Stimulated activated memory B cell treated with anti-CD40 and anti-IgM and Interleukin-4, amounts not matched to agents 10 μg/mL and 1 μg/mL and 100 μg/mL, for 72 hours (primary cell): ENCODE measurements around the gene TFF2.

Source experiments
- ATAC-seq: fragments of 150-1000 bp; cut with Tn5 transposase; 2 replicates; pipeline ENCODE4 v1.10.0; 2021
- H3K27ac Mint-ChIP-seq: one replicate; pipeline ENCODE4 v1.8.0; 2022; ENCODE audit warnings: mild to moderate bottlenecking, mixed read lengths
- H3K27me3 Mint-ChIP-seq: one replicate; pipeline ENCODE4 v1.8.0; 2022; ENCODE audit warnings: mixed read lengths
- H3K36me3 Mint-ChIP-seq: one replicate; pipeline ENCODE4 v1.8.0; 2022; ENCODE audit warnings: mixed read lengths
- H3K4me1 Mint-ChIP-seq: one replicate; pipeline ENCODE4 v1.8.0; 2022; ENCODE audit warnings: mixed read lengths
- H3K4me3 Mint-ChIP-seq: one replicate; pipeline ENCODE4 v1.8.0; 2022; ENCODE audit warnings: mild to moderate bottlenecking, moderate library complexity, mixed read lengths
- H3K9me3 Mint-ChIP-seq: one replicate; pipeline ENCODE4 v1.8.0; 2022; ENCODE audit warnings: mixed read lengths

Gene TFF2

GRCh38 chr21:42350927-42351426, at the start of gene TFF2:
TFF2 (minus strand) TSS chr21:42350994; CDS start chr21:42350957, 37 bp downstream.
- peaks cover 15% of the 10 kb centered on the region for H3K9me3 Mint-ChIP-seq

GRCh38 chr21:42400525-42400924, 49.7 kb upstream of the TFF2 start:
- Mint-ChIP-seq H3K27ac (no peak overlapping the region), H3K4me3 (no peak overlapping the region), H3K4me1 (peaks cover 30% of the 10 kb centered on the region), H3K27me3 (peaks cover 11% of the 10 kb centered on the region), H3K36me3 (no peaks in the 10 kb centered on the region), H3K9me3 (peaks cover 9% of the 10 kb centered on the region)
- peak; percentile 40 for ATAC-seq

More at GRCh38 chr21:42350927-42351426, at the start of gene TFF2:
- peak; percentile 18 for ATAC-seq
- H3K27ac Mint-ChIP-seq: no peak within 1 kb of the TSS
- no peaks in the 10 kb centered on the region for H3K36me3 Mint-ChIP-seq
- no peaks in the 10 kb centered on the region for H3K4me1 Mint-ChIP-seq
- peaks cover 59% of the 10 kb centered on the region for H3K27me3 Mint-ChIP-seq
- H3K4me3 Mint-ChIP-seq: no peak within 1 kb of the TSS

DNA sequence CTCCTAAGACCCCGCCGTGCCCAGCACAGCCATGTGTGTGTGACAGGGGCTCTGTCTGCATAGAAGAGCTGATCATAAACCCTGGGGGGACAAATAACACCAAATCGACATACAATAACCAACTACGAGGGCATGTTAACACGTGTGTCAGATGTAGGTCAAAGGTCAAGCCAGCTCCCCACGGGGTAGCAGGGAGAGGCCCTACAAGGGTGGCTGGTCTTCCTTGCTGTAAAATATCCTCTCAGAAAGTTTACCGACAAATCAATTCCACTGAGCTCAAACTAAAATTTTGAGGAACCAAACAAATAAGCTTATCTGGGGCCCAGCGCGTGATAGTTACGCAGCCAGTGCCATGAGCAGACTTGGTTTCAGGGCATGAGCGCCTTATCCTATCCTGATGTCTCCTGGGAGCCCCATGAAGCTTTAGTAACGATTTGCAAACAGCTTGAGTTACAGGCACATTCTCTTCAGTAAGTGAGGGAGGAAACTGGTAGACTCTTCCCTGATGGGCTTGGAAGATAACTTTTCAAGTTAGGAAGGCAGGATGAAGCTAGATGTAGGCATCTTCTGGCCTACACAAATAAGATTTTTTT, 47.7 kb upstream of the TFF2 start:
- ATAC-seq: no peak
- Mint-ChIP-seq H3K4me1 (peaks cover 39% of the 10 kb centered on the region), H3K27ac (peak overlapping the region; percentile 10), H3K36me3 (no peaks in the 10 kb centered on the region), H3K27me3 (peaks cover 7% of the 10 kb centered on the region), H3K4me3 (no peak overlapping the region), H3K9me3 (peaks cover 9% of the 10 kb centered on the region)

GRCh38 chr21:42397746-42398394, 47.1 kb upstream of the TFF2 start:
- no peak for ATAC-seq
- Mint-ChIP-seq H3K4me3 (no peak overlapping the region), H3K9me3 (peaks cover 9% of the 10 kb centered on the region), H3K27ac (peak overlapping the region; percentile 10), H3K4me1 (peaks cover 44% of the 10 kb centered on the region), H3K27me3 (peaks cover 7% of the 10 kb centered on the region), H3K36me3 (no peaks in the 10 kb centered on the region)

DNA sequence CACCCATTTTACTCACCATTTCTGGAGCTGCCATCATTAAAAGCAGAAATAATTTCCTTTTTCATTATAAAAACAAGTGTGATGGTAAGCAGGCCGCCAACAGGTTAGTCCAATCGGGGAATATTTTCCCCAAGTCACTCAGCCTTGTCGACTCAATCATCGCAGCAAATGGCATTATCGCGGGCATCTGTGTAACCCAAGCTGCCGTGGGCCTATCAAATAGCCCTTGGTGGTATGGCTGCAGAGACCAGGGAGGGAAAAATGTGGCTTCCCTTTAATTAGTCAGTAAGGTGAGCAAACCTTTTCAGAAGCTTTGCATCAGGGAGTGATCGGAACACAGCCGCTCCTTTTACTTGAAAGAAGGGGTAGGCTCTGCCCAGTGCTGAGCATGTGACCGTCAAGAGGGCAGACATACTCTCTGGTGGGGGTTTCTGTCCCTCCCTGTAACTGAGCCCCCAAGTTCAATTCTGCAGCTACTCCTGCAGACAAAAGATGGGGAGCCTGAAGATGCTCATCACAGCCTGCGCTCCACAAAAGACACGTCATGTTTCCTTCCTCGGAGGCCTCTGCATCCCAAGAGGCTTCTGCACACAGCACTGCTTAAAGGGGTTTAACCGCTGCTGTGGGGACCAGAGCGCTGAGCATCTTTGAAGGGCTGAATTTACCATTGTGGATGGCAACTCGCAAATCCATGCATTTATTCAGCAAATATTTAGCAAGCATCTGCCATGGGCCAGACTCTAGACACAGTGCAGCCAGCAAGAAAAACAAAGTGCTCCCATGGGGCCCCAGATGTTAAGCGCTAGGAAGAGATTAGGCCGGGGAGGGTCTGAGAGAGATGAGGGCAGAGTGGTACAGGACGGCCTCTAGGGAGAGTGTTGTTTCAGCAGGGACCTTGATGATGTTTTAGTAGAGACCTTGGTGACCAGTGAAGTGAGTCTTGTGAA, 46.3 kb upstream of the TFF2 start:
- peaks cover 7% of the 10 kb centered on the region for H3K27me3 Mint-ChIP-seq
- peak; percentile 16 for ATAC-seq
- H3K9me3 Mint-ChIP-seq: peaks cover 7% of the 10 kb centered on the region
- H3K27ac Mint-ChIP-seq: peak overlapping the region; percentile 10
- H3K4me3 Mint-ChIP-seq: no peak overlapping the region
- H3K36me3 Mint-ChIP-seq: no peaks in the 10 kb centered on the region
- H3K4me1 Mint-ChIP-seq: peaks cover 48% of the 10 kb centered on the region

DNA sequence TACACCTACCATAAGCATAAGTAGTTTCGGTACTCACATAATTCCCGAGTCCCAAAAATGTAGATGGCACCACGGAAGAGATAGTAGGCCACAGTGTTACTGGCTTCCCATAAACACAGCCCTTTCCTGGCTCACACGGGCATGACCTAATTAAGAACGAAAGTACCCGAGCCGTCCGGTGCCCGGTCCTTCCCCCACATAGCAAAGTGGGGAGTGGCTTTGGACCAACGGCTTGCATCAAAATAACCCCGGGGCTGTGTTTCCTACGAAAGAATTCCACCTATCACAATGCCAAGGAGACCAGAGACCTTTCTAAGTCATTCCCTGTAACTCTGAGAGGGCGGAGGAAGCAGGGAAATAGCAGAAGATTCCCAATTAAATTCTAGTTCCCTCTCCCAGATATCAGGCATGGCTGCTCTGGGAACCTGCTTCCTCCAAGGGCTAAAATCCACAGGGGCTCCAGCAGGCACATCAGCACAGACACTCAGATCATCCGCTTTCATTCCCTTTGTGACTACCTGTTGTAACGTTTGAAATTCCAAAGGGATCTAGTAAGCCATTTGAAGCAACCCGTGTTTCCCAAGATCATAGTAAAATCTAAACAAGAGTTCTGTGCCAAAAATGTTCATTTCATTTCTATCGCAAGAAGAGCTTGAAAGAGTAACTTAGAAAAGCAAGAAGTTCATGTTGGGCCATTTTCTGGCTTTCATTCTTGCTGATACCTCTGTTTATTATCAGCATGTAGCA, 45.3 kb upstream of the TFF2 start, which contains the start of gene TMPRSS3:
TSS of gene TMPRSS3 (minus strand) at position 148 of the 747 bp plus-strand sequence. CDS start 635 bp downstream, outside the sequence.
- H3K27ac Mint-ChIP-seq: no peak within 1 kb of the TSS
- no peaks in the 10 kb centered on the region for H3K36me3 Mint-ChIP-seq
- H3K4me1 Mint-ChIP-seq: peaks cover 44% of the 10 kb centered on the region
- no peaks in the 10 kb centered on the region for H3K9me3 Mint-ChIP-seq
- no peak within 1 kb of the TSS for H3K4me3 Mint-ChIP-seq
- no peak for ATAC-seq
- H3K27me3 Mint-ChIP-seq: peaks cover 9% of the 10 kb centered on the region

- H3K9me3 Mint-ChIP-seq: no peaks in the 10 kb centered on the region
- no peak for ATAC-seq
- peaks cover 17% of the 10 kb centered on the region for H3K27me3 Mint-ChIP-seq
- peaks cover 48% of the 10 kb centered on the region for H3K4me1 Mint-ChIP-seq
- no peaks in the 10 kb centered on the region for H3K36me3 Mint-ChIP-seq
- no peak overlapping the region for H3K4me3 Mint-ChIP-seq
- H3K27ac Mint-ChIP-seq: no peak overlapping the region
These were observed 44.5 kb upstream of the TFF2 start for GRCh38 chr21:42395302-42395701.

- no peaks in the 10 kb centered on the region for H3K36me3 Mint-ChIP-seq
- ATAC-seq: no peak
These were observed 42.7 kb upstream of the TFF2 start for GRCh38 chr21:42393443-42393950.

GRCh38 chr21:42392731-42393442, 42.1 kb upstream of the TFF2 start:
- ATAC-seq: peak; percentile 93
- Mint-ChIP-seq H3K27me3 (peaks cover 37% of the 10 kb centered on the region), H3K9me3 (no peaks in the 10 kb centered on the region), H3K27ac (peak overlapping the region; percentile 15), H3K36me3 (no peaks in the 10 kb centered on the region), H3K4me1 (peaks cover 40% of the 10 kb centered on the region), H3K4me3 (peak overlapping the region; percentile 19)

More at GRCh38 chr21:42393443-42393950, 42.7 kb upstream of the TFF2 start:
- peaks cover 31% of the 10 kb centered on the region for H3K27me3 Mint-ChIP-seq
- H3K4me1 Mint-ChIP-seq: peaks cover 43% of the 10 kb centered on the region
- H3K27ac Mint-ChIP-seq: peak overlapping the region; percentile 15
- H3K4me3 Mint-ChIP-seq: peak overlapping the region; percentile 19
- no peaks in the 10 kb centered on the region for H3K9me3 Mint-ChIP-seq

DNA sequence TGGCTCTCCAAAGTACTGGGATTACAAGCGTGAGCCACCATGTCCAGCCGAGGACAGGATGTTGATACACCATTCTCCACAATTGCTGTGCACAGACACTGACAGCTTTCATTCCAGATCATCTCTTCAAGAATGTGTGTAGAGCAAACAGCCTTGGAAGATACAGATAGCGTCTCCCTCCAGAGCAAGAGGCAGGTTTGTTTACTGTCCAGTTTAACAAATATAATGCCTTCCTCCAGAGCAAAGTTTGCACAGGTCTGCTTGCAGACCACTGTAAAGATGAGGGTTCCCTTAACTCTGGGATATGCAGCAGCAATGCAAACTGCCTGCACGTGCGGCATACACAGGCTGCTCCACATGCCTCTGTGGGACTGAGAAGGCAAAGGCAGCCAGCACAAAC, 40.5 kb upstream of the TFF2 start:
- Mint-ChIP-seq H3K27ac (peak overlapping the region; percentile 44), H3K4me1 (peaks cover 45% of the 10 kb centered on the region), H3K9me3 (no peaks in the 10 kb centered on the region), H3K36me3 (no peaks in the 10 kb centered on the region), H3K4me3 (no peak overlapping the region), H3K27me3 (peaks cover 52% of the 10 kb centered on the region)
- ATAC-seq: no peak

GRCh38 chr21:42390696-42391095, 39.9 kb upstream of the TFF2 start:
- Mint-ChIP-seq H3K9me3 (no peaks in the 10 kb centered on the region), H3K4me1 (peaks cover 45% of the 10 kb centered on the region), H3K4me3 (no peak overlapping the region), H3K27ac (peak overlapping the region; percentile 44), H3K27me3 (peaks cover 46% of the 10 kb centered on the region), H3K36me3 (no peaks in the 10 kb centered on the region)
- ATAC-seq: no peak

GRCh38 chr21:42390193-42390592, 39.4 kb upstream of the TFF2 start:
- Mint-ChIP-seq H3K4me3 (no peak overlapping the region), H3K9me3 (peaks cover under 1% of the 10 kb centered on the region), H3K27me3 (peaks cover 45% of the 10 kb centered on the region), H3K4me1 (peaks cover 47% of the 10 kb centered on the region), H3K27ac (peak overlapping the region; percentile 44), H3K36me3 (no peaks in the 10 kb centered on the region)
- ATAC-seq: no peak

DNA sequence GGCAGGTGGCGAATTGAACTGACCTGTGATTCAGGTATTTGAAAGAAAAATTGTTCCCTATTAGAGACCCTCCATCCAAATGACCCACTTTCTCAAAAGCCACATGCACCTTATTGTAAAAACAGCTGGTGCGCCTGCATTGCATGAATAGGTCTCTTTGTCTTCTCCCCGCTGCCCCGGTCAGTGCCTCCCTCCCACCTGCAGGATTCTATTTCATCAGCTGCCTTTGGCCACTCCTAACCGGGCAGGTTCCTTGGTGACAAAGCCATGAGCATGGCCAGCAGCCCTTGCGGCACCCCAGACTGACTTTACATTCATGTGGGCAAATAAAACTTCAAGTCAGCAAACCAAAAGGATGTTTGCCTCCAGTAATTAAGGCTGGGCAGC, 38.6 kb upstream of the TFF2 start:
- ATAC-seq: no peak
- Mint-ChIP-seq H3K36me3 (no peaks in the 10 kb centered on the region), H3K4me1 (peaks cover 45% of the 10 kb centered on the region), H3K27me3 (peaks cover 45% of the 10 kb centered on the region), H3K27ac (no peak overlapping the region), H3K4me3 (no peak overlapping the region), H3K9me3 (peaks cover 4% of the 10 kb centered on the region)
